ENCODE results near the gene RBM38. TPM values are rescaled to one million over a fixed set of nuclear protein-coding genes. Genes with fewer than 3 reads are reported as not detected.

The RBM38 gene
- total RNA-seq, 1 experiment from 2014 or later: 50.0 TPM

DNA sequence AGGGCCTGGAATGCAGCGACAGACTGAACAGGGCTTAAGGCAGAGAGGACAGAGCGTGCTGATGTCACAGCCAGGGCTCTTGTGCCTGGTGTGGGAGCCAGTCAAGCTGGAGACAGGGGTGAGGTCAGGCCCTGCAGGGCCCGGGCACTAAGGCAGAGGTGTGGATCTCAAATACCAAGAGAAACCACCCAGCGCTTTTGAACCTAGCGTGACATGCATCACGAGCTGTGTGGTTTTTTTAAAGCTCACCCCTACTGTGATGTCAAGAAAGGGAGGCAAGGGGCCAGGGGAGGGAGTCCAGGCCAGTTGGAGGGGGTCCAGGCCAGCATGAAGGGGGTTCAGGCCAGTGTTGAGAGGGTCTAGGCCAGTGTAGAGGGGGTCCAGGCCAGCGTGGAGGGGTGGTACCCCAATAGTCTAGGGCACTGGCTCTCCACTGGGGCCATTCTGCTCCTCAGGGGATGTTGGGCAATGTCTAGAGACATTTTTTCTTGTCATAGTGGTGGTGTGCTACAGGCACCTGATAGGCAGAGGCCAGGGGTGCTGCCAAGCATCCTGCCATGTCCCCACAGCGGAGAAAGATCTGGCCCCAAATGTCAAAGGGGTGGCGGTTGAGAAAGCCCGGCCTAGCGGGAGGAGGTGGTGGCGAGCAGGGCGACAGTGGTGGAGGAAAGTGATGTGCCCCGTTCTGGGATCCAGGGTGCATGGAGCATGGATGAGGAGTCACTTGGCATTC lies 42.6 kb downstream of the RBM38 start:
- Histone ChIP-seq H3K9me3 (no peaks in the 10 kb centered on the region), H3K36me3 (no peaks in the 10 kb centered on the region), H3K4me3 (no peak overlapping the region), H3K27me3 (no peaks in the 10 kb centered on the region)
- no peak for DNase-seq

DNA sequence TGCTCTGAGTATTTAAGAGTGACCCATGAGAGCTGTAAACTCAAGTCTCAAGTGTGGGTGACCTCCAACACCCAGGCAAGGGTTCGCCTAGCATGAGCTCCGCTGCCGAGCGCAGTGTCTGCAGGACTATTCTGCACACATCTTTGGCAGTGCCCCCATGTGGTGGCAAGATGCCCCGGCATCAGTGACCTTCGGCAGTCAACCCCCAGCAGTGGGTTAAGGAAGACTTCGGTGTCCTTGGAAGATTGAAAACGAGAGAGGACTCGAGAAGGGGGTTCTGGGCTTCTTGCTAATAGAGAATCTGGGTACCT lies 43.1 kb downstream of the RBM38 start:
- no peak for DNase-seq
- Histone ChIP-seq H3K9me3 (no peaks in the 10 kb centered on the region), H3K36me3 (no peaks in the 10 kb centered on the region), H3K4me3 (no peak overlapping the region), H3K27me3 (no peaks in the 10 kb centered on the region)

DNA sequence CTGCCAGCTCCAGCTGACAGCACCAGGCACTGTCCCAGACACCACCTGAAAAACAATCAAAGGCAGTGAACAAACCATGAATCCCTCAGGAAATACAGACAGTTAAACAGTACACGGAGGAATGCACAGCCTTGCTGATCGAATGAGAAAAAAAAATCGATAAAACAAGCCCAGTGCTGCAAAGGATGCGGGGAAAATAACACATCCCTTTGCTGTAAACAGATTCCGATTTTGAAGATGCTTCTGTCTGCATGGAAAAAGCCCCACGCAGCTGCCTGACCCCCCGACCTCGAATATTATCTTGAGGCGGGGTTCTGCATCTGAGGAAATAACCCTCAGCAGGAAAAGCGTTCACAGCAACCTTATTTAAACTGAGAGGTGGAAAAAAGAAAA lies 43.9 kb downstream of the RBM38 start:
- no peak overlapping the region for H3K4me3 ChIP-seq
- no peaks in the 10 kb centered on the region for H3K9me3 ChIP-seq
- H3K36me3 ChIP-seq: no peaks in the 10 kb centered on the region
- H3K27me3 ChIP-seq: no peaks in the 10 kb centered on the region
- no peak for DNase-seq

DNA sequence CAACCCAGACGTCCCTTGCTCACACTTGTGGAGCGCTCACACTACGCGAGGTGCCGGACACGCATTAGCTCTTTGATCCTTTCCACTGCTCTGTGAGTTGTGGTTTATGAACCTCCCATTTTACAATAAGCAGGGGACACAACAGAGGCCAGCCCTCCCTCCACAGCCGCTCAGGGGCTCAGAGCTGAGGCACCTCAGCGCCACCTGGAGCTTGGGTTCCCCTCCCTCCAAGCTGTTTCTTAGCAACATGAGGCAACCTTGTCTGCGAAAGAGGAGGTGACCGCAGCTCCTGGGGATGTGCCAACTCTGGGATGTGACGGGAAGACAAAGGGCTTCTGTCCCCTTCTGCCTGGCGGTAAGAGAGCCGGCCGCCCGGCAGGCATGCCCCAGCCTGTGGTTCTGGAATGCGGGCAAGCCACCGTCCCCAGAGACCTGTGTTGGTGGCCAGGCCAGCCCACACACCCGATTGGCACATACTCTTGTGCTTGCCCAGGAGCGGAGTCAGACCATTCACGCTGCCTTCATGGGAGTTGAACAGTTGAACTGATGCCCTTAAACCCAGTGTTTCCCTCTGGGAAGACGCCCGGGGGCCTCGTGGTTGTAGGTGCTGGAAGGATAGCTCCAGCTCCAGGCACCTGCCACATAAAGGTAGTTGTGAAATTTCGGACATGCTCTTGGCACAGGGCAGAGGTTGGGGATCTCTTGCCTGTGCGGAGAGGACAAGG lies 44.5 kb downstream of the RBM38 start:
- Histone ChIP-seq H3K4me3 (no peak overlapping the region), H3K27me3 (no peaks in the 10 kb centered on the region), H3K36me3 (no peaks in the 10 kb centered on the region), H3K9me3 (no peaks in the 10 kb centered on the region)
- DNase-seq: no peak

DNA sequence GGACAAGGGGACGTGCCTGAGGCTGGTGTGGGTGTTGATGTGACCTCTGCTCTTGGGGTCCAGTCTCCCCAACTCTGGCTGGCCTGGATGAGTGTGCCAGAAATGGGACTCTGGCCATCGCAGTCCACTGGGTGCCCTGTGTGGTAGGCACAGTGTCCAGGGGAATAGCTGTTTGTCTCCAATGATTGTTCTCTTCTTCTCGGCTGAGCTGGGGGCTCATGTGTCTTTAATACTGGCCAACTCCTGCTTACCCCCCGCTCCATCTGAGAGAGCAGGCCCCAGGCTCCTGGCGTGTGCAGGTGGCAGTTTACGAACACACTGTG lies 45.0 kb downstream of the RBM38 start:
- H3K9me3 ChIP-seq: no peaks in the 10 kb centered on the region
- no peak overlapping the region for H3K4me3 ChIP-seq
- no peaks in the 10 kb centered on the region for H3K36me3 ChIP-seq
- no peak for DNase-seq
- H3K27me3 ChIP-seq: no peaks in the 10 kb centered on the region

DNA sequence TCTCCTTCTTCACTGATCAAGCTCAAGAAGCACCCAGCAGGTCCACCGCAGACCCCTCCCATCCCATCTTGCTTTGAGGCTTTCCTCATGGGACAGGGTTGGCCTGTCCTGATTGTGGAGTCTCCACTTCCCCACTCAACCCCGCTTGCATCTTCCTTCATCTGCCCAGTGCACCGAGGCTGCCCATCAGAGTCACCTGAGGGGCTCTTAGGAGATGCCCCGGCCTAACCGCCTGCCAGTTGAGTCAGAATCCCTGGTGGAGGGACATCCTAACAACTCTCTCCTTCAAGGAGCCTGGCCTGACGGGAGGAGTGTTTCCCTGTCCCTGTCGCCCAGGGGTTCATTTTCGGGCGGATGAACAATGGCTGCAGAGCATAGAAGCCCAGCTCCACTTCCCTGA lies 46.1 kb downstream of the RBM38 start:
- Histone ChIP-seq H3K36me3 (no peaks in the 10 kb centered on the region), H3K27me3 (no peaks in the 10 kb centered on the region), H3K9me3 (no peaks in the 10 kb centered on the region), H3K4me3 (no peak overlapping the region)
- DNase-seq: no peak

DNA sequence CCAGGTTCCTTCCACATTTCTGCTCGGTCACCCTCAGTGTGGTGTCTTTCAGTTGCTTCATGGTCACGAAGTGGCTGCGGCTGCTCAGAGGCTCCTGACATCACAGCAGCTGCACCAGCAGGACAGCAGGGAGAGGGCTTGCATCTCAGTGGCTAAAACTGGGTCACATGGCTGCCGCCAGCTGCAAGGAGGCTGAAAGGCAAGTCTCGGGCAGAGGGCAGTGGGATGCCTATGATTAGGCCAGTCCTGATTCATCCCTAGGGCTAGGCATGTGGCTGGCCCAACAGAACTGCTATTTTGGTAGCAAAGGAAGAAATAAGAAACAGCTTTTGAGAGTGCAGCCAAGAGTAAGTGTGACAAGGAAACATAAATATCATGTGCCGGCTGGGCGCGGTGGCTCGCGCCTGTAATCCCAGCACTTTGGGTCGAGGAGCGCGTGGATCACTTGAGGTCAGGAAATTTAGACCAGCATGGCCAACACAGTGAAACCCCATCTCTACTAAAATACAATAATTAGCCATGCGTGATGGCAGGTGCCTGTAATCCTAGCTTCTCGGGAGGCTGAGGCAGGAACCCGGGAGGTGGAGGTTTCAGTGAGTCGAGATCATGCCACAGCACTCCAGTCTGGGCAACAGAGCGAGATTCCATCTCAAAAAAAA lies 46.6 kb downstream of the RBM38 start:
- Histone ChIP-seq H3K9me3 (no peaks in the 10 kb centered on the region), H3K36me3 (no peaks in the 10 kb centered on the region), H3K4me3 (no peak overlapping the region), H3K27me3 (no peaks in the 10 kb centered on the region)
- no peak for DNase-seq

GRCh38 chr20:57438552-57438951 lies 47.4 kb downstream of the RBM38 start:
- Histone ChIP-seq H3K27me3 (no peaks in the 10 kb centered on the region), H3K4me3 (no peak overlapping the region), H3K9me3 (no peaks in the 10 kb centered on the region), H3K36me3 (no peaks in the 10 kb centered on the region)
- no peak for DNase-seq

DNA sequence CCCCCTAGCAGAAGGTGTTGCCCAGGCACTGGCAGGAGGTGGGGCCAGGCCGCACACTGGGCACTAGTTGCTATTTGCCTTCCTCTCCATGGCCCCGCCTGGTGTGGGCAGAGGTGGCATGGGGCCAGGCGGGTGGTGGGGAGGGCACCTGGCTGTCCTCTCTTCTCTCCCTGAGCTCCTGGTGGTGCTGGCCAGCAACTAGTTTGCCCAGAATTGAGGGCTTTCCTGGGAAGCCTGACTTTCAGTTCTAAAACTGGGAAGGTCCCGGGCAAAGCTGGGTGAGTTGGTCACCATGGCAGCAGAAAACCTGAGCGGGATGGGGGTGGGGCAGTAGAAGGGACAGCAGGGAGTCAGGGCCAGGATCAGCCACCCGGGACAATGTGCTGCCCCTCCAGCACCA lies 48.2 kb downstream of the RBM38 start:
- H3K27me3 ChIP-seq: no peaks in the 10 kb centered on the region
- peak; percentile 55 for DNase-seq
- no peaks in the 10 kb centered on the region for H3K36me3 ChIP-seq
- H3K4me3 ChIP-seq: no peak overlapping the region
- H3K9me3 ChIP-seq: no peaks in the 10 kb centered on the region

DNA sequence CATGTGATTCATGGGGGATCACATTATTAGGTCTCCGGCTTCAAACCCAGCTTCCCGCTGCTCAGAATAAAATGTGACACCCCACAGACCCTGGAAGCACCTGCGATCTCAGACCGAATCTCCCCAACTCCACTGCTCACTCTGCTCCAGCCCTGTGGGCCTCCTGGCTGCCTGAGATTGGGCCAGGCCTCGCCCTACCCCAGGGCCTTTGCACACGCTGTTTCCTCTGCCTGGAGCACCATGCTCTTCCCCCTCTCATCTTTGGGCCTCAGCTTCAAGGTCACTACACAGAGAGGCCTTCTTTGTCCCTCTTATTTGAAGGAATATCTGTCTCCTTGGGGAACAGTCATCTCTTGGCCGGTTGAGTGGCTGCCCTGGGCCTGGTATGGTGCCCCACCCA lies 48.8 kb downstream of the RBM38 start:
- Histone ChIP-seq H3K36me3 (no peaks in the 10 kb centered on the region), H3K27me3 (no peaks in the 10 kb centered on the region), H3K9me3 (no peaks in the 10 kb centered on the region), H3K4me3 (no peak overlapping the region)
- no peak for DNase-seq

DNA sequence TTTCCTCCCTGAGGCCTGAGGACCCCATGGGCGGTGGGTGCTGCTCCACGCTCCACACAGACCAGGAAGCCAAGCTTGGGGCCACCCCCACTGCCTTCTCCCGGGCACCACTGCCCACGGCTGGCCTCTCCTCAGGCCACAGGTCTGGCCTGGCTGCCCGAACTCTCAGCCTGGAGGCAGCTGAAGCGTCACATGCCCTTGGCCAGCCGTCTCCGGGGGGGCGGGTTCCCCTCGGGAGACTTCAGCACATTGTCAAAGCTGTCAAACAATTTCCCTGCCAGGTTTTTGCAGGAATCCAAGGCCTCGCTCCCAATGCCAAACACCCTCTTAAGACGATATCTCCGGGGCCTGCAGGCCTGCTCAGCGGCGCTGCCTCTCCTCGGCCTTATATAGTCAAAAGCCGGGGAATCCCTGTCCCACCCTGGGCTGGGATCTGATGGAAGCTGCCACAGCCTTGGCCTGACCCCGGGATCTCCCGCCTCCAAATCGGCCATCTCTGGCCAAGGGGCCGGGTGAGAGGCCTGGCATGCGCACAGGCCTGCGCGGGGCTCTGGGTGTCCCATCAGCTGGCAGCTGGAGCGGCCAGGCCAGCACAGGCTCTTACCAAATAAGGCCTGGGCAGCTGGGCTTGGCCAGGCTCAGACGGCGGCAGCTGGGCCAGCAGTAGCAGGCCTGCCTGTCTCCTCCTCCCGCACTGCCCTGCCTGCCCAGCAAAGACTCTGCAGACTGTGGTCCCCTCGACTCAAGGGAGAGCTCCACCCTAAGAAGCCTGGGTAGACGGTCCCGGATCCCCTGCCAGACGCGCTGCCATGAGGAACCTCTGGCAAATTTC lies 49.7 kb downstream of the RBM38 start:
- H3K27me3 ChIP-seq: no peaks in the 10 kb centered on the region
- DNase-seq: peak; percentile 92
- H3K4me3 ChIP-seq: no peak overlapping the region
- peaks cover 2% of the 10 kb centered on the region; the same call in 1 of the 2 replicates for H3K9me3 ChIP-seq
- no peaks in the 10 kb centered on the region for H3K36me3 ChIP-seq

- peaks cover 5% of the 10 kb centered on the region; the same call in 1 of the 2 replicates for H3K27me3 ChIP-seq
- DNase-seq: no peak
- H3K36me3 ChIP-seq: no peaks in the 10 kb centered on the region
- peaks cover 4% of the 10 kb centered on the region; the same call in 1 of the 2 replicates for H3K9me3 ChIP-seq
- H3K4me3 ChIP-seq: no peak overlapping the region
Measured at GRCh38 chr20:57441510-57442154, 50.4 kb downstream of the RBM38 start.

GRCh38 chr20:57442158-57442887 lies 51.1 kb downstream of the RBM38 start:
- Histone ChIP-seq H3K36me3 (no peaks in the 10 kb centered on the region), H3K9me3 (peaks cover 4% of the 10 kb centered on the region; the same call in 1 of the 2 replicates), H3K4me3 (no peak overlapping the region), H3K27me3 (peaks cover 5% of the 10 kb centered on the region; the same call in 1 of the 2 replicates)
- DNase-seq: no peak

DNA sequence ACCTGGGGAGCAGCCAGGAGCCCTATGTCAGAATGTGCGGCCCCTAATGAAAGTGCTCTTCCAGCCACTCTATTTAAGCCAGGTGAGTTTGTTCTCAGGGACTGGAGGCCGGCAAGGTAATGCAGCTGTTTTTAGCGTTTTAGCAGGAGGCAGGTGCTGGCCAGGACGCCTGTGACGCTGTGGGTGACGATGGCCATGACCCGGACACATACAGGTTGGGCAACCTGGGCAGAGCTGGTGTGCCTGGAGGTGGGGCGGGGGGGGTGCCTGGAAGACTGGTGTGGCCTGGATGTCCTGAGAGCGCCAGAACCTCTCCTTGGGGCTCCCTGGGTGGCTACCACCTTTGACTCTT lies 51.7 kb downstream of the RBM38 start:
- Histone ChIP-seq H3K9me3 (peaks cover 4% of the 10 kb centered on the region; the same call in 1 of the 2 replicates), H3K4me3 (no peak overlapping the region)
- no peak for DNase-seq

DNA sequence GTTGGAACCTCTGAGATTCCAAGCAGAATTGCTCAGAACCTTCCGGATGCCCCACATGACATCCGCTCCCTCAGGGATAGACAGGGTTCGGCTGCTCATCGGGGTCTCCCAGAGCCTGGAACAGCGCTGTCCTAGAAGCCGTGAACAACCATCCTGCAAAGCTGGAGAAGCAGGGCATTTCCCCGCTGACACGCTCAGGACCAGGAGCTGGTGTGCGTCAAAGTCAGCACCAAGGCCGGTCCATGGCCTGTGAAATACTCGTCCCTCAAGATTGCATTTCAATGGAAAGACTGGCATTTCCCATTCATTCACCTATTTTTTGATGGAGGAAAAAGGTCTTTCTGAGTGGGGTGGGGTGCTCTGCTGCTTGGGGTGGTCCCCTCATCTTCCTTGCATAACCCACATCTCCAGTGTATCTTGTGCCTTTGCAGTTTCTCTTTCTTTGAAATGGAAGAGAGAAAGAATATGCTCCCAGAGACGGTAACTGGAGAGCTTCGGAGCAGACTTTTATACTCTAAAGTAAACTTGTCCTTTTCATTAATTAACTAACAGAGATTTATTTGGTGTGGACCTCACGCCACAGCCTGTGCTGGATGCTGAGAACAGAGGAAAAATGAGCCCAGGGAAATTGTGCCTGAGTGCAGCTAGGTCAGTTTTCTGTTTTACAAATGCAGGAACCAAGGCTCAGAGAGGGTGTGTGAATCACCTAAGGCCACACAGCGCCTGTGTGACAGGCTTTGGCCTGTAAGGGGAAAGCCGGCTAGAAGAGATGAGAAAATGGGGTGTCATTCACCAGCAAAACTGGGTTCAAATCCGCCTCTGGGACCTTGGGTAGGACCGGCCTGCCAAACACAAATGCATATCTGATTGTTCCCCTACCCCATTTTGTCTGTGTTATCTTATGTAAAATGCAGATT lies 52.4 kb downstream of the RBM38 start:
- Histone ChIP-seq H3K36me3 (no peaks in the 10 kb centered on the region), H3K9me3 (peaks cover 4% of the 10 kb centered on the region; the same call in 1 of the 2 replicates), H3K27me3 (peaks cover 5% of the 10 kb centered on the region; the same call in 1 of the 2 replicates), H3K4me3 (no peak overlapping the region)
- DNase-seq: no peak

More for the DNA sequence above, 51.7 kb downstream of the RBM38 start:
- Histone ChIP-seq H3K27me3 (peaks cover 5% of the 10 kb centered on the region; the same call in 1 of the 2 replicates), H3K36me3 (no peaks in the 10 kb centered on the region)
